Stimulated activated CD4-positive, alpha-beta T cell treated with anti-CD3 and anti-CD28 coated beads, Interleukin-15, amount 100 ng/mL, for 24 hours (primary cell): Measurements from ENCODE around the gene CCN6.
"Not testable (repeated sequence)": the region's sequence is repeated elsewhere in the genome, so short reads cannot be mapped to it uniquely, and the experiment has no call there.

Experiments
- DNase-seq: peaks from one replicate; pipeline ENCODE4 v3.0.0-alpha.2; 2020

CCN6 gene

GRCh38 chr6:112030206-112030960, 23.5 kb upstream of the CCN6 start:
- DNase-seq, result no peak

GRCh38 chr6:112030961-112031660, 22.8 kb upstream of the CCN6 start:
- DNase-seq, result no peak

DNA sequence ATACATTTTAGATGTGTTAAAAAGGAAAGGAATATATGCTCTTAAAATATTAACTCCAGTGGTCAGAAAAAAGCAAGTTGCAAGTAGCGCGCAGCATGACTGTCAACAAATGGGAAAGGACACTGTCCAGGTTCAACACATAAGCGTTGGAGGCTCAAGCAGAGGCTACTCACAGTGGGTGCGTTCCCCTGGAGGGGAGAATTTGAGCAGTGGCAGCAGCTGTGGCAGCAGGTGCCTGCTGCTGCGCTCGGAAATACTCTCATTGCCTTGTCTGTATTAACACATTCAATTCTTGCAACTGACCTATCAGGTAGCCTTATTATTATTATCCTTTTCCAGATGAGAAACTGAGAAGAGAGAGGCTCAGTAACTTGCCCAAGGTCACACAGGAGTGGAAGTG, 21.9 kb upstream of the CCN6 start:
- no peak for DNase-seq

- no peak for DNase-seq
Measured at GRCh38 chr6:112032728-112033127, 21.2 kb upstream of the CCN6 start.

GRCh38 chr6:112033791-112034615, 19.9 kb upstream of the CCN6 start:
- DNase-seq, result no peak

DNA sequence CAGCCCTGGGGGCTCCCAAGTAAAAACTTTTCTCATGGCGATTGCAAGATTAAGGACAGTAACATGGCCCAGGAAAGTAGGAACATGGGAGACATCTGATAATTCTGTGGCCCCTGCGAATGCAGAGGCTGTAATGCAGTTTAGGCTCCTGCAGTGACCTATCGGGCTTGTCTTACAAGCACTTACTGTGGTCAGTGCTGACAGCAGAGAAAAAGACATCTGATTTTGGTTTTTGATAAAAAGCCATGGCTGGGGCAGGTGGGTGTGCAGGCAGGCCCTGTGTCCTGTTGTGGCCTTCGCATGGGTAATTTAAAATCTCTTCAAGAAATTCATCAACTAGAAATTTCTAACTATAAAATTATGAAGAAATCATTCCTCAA, 19.3 kb upstream of the CCN6 start:
- DNase-seq, result no peak

- peak; percentile 31 for DNase-seq
Measured at GRCh38 chr6:112036088-112036637, 17.7 kb upstream of the CCN6 start.

- peak; percentile 53 for DNase-seq
Measured at GRCh38 chr6:112037783-112038216, 16.1 kb upstream of the CCN6 start.

DNA sequence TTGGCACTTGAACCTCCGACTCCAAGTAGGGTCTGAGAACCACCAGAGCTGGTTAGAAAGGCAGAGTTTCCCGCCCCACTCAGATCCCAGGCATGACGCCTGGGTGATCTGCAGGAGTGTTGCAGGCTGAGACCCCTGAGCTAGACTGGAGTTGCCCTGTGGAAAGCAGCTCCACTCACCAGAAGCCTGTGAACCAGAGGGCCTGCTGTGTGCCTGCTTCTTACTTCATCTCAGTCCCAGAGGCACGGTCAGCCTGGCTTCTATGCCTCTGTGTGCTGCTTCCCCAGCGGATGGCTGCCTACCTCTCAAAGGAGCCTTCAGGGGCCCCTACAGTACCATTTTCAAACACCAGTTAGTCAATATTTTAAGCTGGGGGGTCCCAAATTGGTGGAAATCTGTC, 15.6 kb upstream of the CCN6 start:
- no peak for DNase-seq

GRCh38 chr6:112038756-112039430, 15.0 kb upstream of the CCN6 start:
- no peak for DNase-seq

DNA sequence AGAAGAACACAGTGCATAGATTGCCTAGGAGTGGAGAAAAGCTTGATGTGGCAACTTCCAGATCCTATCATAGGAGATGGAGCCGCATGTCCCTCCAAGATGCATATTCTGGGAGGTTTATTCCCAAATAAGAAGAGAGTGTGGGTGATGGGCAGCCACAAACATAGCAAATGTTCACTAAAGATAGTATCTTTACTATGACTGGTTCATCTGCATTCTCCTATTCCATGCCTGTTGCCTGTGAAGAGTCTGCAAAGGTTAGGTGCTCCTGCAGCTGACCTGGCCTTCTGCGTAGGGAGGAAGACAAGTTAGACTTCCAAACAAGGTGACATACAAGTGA, 14.5 kb upstream of the CCN6 start:
- DNase-seq, result no peak

- no peak for DNase-seq
Measured at GRCh38 chr6:112040956-112041355, 12.9 kb upstream of the CCN6 start.

DNA sequence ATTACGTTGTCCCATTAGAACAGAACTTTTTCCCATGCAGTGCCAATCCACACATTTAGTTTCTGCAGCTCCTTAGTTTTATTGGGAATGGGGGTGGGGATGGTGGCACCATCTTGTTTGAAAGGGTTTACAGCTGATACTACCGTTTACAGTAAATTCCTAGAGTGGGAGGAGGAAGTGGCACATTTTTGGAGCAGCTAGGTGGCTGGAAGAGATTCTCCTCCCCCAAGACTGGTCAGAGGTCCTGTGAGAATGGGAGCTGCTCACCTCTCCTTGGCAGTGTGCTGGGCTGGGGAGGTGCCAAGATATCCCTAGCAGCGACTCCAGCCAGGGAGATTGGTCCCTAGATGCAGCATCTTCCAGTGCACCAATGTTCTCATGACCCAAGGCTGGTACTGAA, 12.4 kb upstream of the CCN6 start:
- DNase-seq, result no peak

GRCh38 chr6:112043032-112044007, 10.6 kb upstream of the CCN6 start:
- peak; percentile 94 for DNase-seq

GRCh38 chr6:112044196-112044595, 9.7 kb upstream of the CCN6 start:
- DNase-seq, result no peak

DNA sequence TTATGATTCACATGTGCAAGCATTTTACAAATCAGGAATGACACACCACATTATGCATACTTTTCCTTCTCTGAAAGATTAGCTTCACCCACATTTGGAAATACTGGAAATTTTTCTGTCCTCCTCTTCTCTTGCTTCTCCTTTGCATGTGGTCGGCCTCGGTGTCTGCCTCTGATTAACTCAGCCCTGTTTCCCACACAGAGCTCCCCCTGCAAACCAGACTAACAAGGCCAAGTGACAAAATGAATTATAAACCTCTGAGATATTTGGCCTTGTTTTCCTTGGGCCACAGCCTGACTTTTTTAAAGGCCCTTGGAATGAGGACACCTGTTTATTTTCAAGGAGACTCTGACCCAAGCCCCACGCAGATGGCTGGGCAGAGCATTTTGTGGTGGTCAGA, 9.0 kb upstream of the CCN6 start:
- no peak for DNase-seq

DNA sequence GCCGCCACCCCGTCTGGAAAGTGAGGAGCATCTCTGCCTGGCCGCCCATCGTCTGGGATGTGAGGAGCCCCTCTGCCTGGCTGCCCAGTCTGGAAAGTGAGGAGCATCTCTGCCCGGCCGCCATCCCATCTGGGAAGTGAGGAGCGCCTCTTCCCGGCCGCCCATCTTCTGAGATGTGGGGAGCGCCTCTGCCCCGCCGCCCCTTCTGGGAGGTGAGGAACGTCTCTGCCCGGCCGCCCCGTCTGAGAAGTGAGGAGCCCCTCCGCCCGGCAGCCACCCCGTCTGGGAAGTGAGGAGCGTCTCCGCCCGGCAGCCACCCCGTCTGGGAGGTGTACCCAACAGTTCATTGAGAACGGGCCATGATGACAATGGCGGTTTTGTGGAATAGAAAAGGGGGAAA, 6.4 kb upstream of the CCN6 start:
- not testable (repeated sequence) for DNase-seq

- no peak for DNase-seq
Measured at GRCh38 chr6:112049026-112049799, 4.7 kb upstream of the CCN6 start.

- DNase-seq, result no peak
Measured at GRCh38 chr6:112049996-112050395, 3.9 kb upstream of the CCN6 start.

DNA sequence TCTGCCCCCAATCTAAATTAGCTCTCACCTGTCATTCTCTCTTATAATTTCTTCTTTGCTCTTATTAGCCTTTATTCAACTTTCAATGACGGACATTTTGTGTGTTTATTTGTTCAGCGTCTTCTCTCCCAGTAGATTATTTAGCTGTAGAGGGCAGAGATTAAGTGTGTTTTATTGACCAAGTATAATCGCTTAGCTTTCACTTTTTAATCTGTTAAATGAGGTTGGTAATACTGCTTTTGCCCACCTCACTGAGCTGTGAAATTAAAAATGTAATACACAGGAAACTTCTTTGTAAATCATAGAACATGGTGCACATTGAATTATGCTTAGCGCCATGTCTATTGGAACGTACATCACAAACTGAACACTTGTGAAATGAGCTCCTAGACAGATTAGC, 3.5 kb upstream of the CCN6 start:
- no peak for DNase-seq

GRCh38 chr6:112051251-112051740, 2.6 kb upstream of the CCN6 start:
- DNase-seq, result not testable (repeated sequence)
